ENCODE data around the gene PCSK4.

GRCh38 chr19:1447944-1448343 is 42.2 kb downstream of the PCSK4 start:
- no peak for TF ChIP-seq CTCF (conservative IDR thresholded peaks at IDR 0.05)
- TF ChIP-seq EZH2 (IDR thresholded peaks at IDR 0.05; ENCODE audit: low read depth) = no peak
